Neuronal stem cell (in vitro differentiated cells): Measurements from ENCODE around the gene FLVCR1.

Source experiments
- DNase-seq: peaks from one replicate; pipeline ENCODE4 v3.0.0-alpha.2; 2013; ENCODE audit warnings: low spot score
- H2AFZ ChIP-seq: one replicate; pipeline ENCODE4 v1.6.1; 2013; ENCODE audit warnings: mild to moderate bottlenecking, low read length, inconsistent platforms
- H2AK5ac ChIP-seq: 2 replicates; pipeline ENCODE4 v1.6.1; 2013; ENCODE audit warnings: low read depth, mild to moderate bottlenecking, inconsistent platforms, low read length, moderate library complexity, mixed read lengths
- H2BK120ac ChIP-seq: 2 replicates; pipeline ENCODE4 v1.6.1; 2013; ENCODE audit warnings: low read depth, mild to moderate bottlenecking, inconsistent platforms, low read length, moderate library complexity, mixed read lengths
- H2BK12ac ChIP-seq: one replicate; pipeline ENCODE4 v1.6.1; 2013; ENCODE audit warnings: low read length, inconsistent platforms
- H2BK15ac ChIP-seq: 2 replicates; pipeline ENCODE4 v1.6.1; 2013; ENCODE audit warnings: mild to moderate bottlenecking, low read length, inconsistent platforms, mixed read lengths
- H2BK5ac ChIP-seq: one replicate; pipeline ENCODE4 v1.6.1; 2013; ENCODE audit warnings: inconsistent platforms, mild to moderate bottlenecking, low read length, moderate library complexity
- H3K14ac ChIP-seq: one replicate; pipeline ENCODE4 v1.6.1; 2013; ENCODE audit warnings: low read length, inconsistent platforms
- H3K18ac ChIP-seq: 2 replicates; pipeline ENCODE4 v1.6.1; 2013; ENCODE audit warnings: low read length, inconsistent platforms
- H3K23ac ChIP-seq: 2 replicates; pipeline ENCODE4 v1.6.1; 2013; ENCODE audit warnings: low read depth, mild to moderate bottlenecking, mixed read lengths, low read length, inconsistent platforms; ENCODE audit not compliant: poor library complexity
- H3K27ac ChIP-seq: replicated peaks from 3 replicates; pipeline ENCODE4 v1.5.1; 2013; ENCODE audit warnings: low read length, inconsistent platforms
- H3K27me3 ChIP-seq, 3 experiments: 2 replicates each; pipeline ENCODE4 v1.6.1; 2013; ENCODE audit warnings: low read length in 3 of 3, mild to moderate bottlenecking in 2 of 3, inconsistent platforms in 1 of 3, low read depth in 1 of 3, mixed read lengths in 1 of 3, moderate library complexity in 1 of 3; ENCODE audit not compliant: control insufficient read depth in 3 of 3, insufficient read depth in 3 of 3
- H3K36me3 ChIP-seq, 2 donors: replicated peaks in 1 of 2; 2 replicates each; pipeline ENCODE4 v1.6.1; 2013; ENCODE audit warnings: low read length in 2 of 2; ENCODE audit not compliant: control insufficient read depth in 2 of 2, insufficient read depth in 2 of 2
- H3K4ac ChIP-seq: 2 replicates; pipeline ENCODE4 v1.6.1; 2013; ENCODE audit warnings: inconsistent platforms, mild to moderate bottlenecking, low read length, moderate library complexity
- H3K4me1 ChIP-seq, 2 donors: 1 replicate in 1 of 2; 2 replicates in 1 of 2; pipeline ENCODE4 v1.6.1; 2013; ENCODE audit warnings: low read length in 2 of 2, low read depth in 1 of 2; ENCODE audit not compliant: control insufficient read depth in 2 of 2, insufficient read depth in 1 of 2
- H3K4me2 ChIP-seq: one replicate; pipeline ENCODE4 v1.6.1; 2013; ENCODE audit warnings: mild to moderate bottlenecking, low read length, inconsistent platforms; ENCODE audit not compliant: insufficient read depth, poor library complexity, severe bottlenecking
- H3K4me3 ChIP-seq, 2 donors: 2 replicates each; pipeline ENCODE4 v1.5.1; 2013; ENCODE audit warnings: low read length in 2 of 2, mild to moderate bottlenecking in 2 of 2, inconsistent platforms in 1 of 2, moderate library complexity in 1 of 2
- H3K79me1 ChIP-seq: one replicate; pipeline ENCODE4 v1.6.1; 2013; ENCODE audit warnings: low read depth, mild to moderate bottlenecking, inconsistent platforms, low read length, moderate library complexity
- H3K9ac ChIP-seq: one replicate; pipeline ENCODE4 v1.6.1; 2013; ENCODE audit warnings: mild to moderate bottlenecking, low read depth, low read length, inconsistent platforms; ENCODE audit not compliant: poor library complexity
- H3K9me3 ChIP-seq, 2 donors: replicated peaks in 1 of 2; 2 replicates each; pipeline versions ENCODE3 to v1.6.1; 2013; ENCODE audit warnings: low read length in 2 of 2, mild to moderate bottlenecking in 2 of 2, inconsistent platforms in 1 of 2, low read depth in 1 of 2, mixed read lengths in 1 of 2, moderate library complexity in 1 of 2; ENCODE audit not compliant: control insufficient read depth in 2 of 2, insufficient read depth in 1 of 2
- H4K8ac ChIP-seq: one replicate; pipeline ENCODE4 v1.6.1; 2013; ENCODE audit warnings: low read depth, mild to moderate bottlenecking, inconsistent platforms, low read length, moderate library complexity
- H4K91ac ChIP-seq: one replicate; pipeline ENCODE4 v1.6.1; 2013; ENCODE audit warnings: low read length, low read depth, mild to moderate bottlenecking, inconsistent platforms; ENCODE audit not compliant: poor library complexity
- WGBS, 2 donors: extraction: QIAGEN DNeasy Blood & Tissue Kit; methylation state at CpG; one replicate each; pipeline ENCODE4 v1.1.7; 2013; ENCODE audit warnings: missing lambda C conversion rate in 2 of 2, mixed read lengths in 1 of 2; ENCODE audit not compliant: insufficient read length in 2 of 2, insufficient replicate concordance in 1 of 2; ENCODE audit errors: extremely low coverage in 2 of 2; 5-methylcytosine and 5-hydroxymethylcytosine counted together

The FLVCR1 gene

DNA sequence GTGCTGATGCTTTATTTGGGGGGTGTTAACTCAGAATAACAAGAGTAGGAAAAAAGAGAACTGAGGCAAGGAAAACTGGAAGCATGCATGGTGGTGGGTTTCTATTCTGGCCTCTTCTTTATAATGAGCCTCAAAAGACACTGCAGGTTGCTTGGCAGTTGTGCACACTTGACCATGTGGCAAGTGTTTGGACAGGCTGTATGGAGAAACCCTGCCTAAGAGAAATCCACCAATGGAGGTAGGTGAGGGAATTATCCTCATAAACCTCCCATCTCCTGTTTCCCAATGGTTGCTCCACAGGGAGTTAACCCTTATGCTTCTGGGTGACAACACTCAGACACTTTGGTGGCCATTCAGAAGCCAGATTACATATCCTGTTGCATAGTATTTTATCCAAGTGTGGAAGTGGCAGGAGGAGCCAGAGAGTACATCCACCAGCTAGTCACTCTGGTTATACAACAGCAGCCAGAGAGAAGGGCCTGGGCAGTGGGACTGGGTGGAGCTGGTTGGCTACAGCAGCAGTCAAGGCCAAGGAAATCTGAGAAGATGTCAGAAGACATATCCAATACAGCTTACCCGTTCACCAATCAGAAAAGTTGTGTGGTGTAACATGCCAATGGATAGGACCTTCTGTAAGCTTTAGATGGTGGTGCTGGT is 75.9 kb downstream of the FLVCR1 start:
- no peak overlapping the region for H4K91ac ChIP-seq
- no peak overlapping the region for H3K18ac ChIP-seq
- no peak overlapping the region for H3K27ac ChIP-seq
- no CpG with 5 or more reads among the region's 1 CpG for WGBS, 2 donors
- no peak overlapping the region for H2AK5ac ChIP-seq
- peaks cover 0 to under 1% of the 10 kb centered on the region in 2 donors for H3K4me1 ChIP-seq
- H3K36me3 ChIP-seq = no peaks in the 10 kb centered on the region
- no peak overlapping the region for H3K4me2 ChIP-seq
- H3K9me3 ChIP-seq = peaks cover 0 to under 1% of the 10 kb centered on the region in 2 donors
- no peak overlapping the region for H3K14ac ChIP-seq
- H3K9ac ChIP-seq = no peak overlapping the region
- H2BK12ac ChIP-seq = no peak overlapping the region
- no peak overlapping the region for H3K23ac ChIP-seq
- H2BK120ac ChIP-seq = no peak overlapping the region
- DNase-seq = no peak
- H3K4me3 ChIP-seq = no peak overlapping the region
- no peak overlapping the region for H4K8ac ChIP-seq
- H2BK15ac ChIP-seq = no peak overlapping the region
- H3K27me3 ChIP-seq = no peaks in the 10 kb centered on the region
- no peak overlapping the region for H2AFZ ChIP-seq
- H3K4ac ChIP-seq = no peak overlapping the region
- no peak overlapping the region for H2BK5ac ChIP-seq
- H3K79me1 ChIP-seq = no peaks in the 10 kb centered on the region

DNA sequence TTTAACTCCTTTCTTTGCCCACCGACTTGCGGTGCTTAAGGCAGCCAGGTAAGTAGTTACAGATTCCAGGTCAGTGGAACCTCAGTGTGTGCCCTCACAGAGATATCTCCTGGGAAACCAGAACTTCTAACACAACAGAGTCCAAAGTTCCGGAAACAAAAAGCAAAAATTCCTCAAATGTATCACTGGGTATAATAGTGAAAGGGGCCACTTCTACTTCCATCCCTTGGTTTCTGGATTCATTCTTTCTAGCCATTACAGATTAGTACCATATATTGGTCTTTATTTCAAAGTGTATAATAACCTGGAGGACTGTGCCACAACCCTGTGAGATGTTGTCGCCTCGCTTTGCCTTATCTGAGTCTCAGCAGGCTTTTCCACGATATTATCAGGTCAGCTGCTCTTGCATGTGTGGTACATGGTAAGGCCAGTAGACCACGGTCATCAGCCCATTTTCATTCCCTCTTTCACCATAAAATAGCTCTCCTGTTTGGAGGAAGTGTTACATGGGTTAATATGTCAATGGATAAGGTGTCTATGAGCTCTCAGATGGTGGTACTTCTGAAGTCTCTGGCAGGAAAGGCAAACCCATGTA is 77.4 kb downstream of the FLVCR1 start:
- no peak overlapping the region for H3K9ac ChIP-seq
- H2BK12ac ChIP-seq = no peak overlapping the region
- no peak overlapping the region for H3K18ac ChIP-seq
- H3K27me3 ChIP-seq = no peaks in the 10 kb centered on the region
- no peak overlapping the region for H3K4me2 ChIP-seq
- no peak overlapping the region for H2BK15ac ChIP-seq
- no peaks in the 10 kb centered on the region for H3K4me1 ChIP-seq
- no peak overlapping the region for H4K91ac ChIP-seq
- no peak overlapping the region for H4K8ac ChIP-seq
- H2AK5ac ChIP-seq = no peak overlapping the region
- H2BK120ac ChIP-seq = no peak overlapping the region
- WGBS, 2 donors = no CpG with 5 or more reads among the region's 7 CpGs
- no peak overlapping the region for H3K23ac ChIP-seq
- H2AFZ ChIP-seq = no peak overlapping the region
- H3K4me3 ChIP-seq = no peak overlapping the region
- no peak overlapping the region for H3K4ac ChIP-seq
- H3K14ac ChIP-seq = no peak overlapping the region
- H3K9me3 ChIP-seq = peaks cover 3 to 6% of the 10 kb centered on the region in 2 donors
- no peak overlapping the region for H2BK5ac ChIP-seq
- DNase-seq = no peak
- H3K79me1 ChIP-seq = no peaks in the 10 kb centered on the region
- no peak overlapping the region for H3K27ac ChIP-seq
- H3K36me3 ChIP-seq = no peaks in the 10 kb centered on the region

DNA sequence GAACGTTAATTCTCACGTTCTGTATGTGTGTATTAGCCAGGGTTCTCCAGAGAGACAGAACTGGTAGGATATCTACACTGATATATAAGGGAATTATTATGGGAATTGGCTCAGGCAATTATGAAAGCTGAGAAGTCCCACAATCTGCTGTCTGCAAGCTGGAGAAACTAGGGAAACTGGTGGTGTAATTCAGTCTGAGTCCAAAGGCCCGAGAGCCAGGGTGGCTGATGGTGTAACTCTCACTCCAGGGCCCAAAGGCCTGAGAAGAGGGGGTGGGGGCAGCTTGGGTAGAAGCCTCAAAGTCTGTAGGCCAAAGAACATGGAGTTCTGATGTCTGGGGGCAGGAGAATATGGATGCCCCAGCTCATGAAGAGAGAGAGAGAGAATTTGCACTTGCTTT is 79.0 kb downstream of the FLVCR1 start:
- H3K4ac ChIP-seq = no peak overlapping the region
- H3K4me3 ChIP-seq = no peak overlapping the region
- H3K27me3 ChIP-seq = no peaks in the 10 kb centered on the region
- no peak overlapping the region for H3K14ac ChIP-seq
- H3K4me2 ChIP-seq = no peak overlapping the region
- no CpG with 5 or more reads among the region's 3 CpGs for WGBS, 2 donors
- H3K36me3 ChIP-seq = no peaks in the 10 kb centered on the region
- H2BK15ac ChIP-seq = no peak overlapping the region
- H4K8ac ChIP-seq = no peak overlapping the region
- H3K9me3 ChIP-seq = peaks cover 3 to 6% of the 10 kb centered on the region in 2 donors
- no peaks in the 10 kb centered on the region for H3K79me1 ChIP-seq
- no peak overlapping the region for H2AFZ ChIP-seq
- H3K18ac ChIP-seq = no peak overlapping the region
- no peak overlapping the region for H2AK5ac ChIP-seq
- no peak overlapping the region for H2BK5ac ChIP-seq
- H3K23ac ChIP-seq = no peak overlapping the region
- no peak overlapping the region for H4K91ac ChIP-seq
- H2BK12ac ChIP-seq = no peak overlapping the region
- no peak for DNase-seq
- H3K9ac ChIP-seq = no peak overlapping the region
- no peaks in the 10 kb centered on the region for H3K4me1 ChIP-seq
- H2BK120ac ChIP-seq = no peak overlapping the region
- H3K27ac ChIP-seq = no peak overlapping the region

DNA sequence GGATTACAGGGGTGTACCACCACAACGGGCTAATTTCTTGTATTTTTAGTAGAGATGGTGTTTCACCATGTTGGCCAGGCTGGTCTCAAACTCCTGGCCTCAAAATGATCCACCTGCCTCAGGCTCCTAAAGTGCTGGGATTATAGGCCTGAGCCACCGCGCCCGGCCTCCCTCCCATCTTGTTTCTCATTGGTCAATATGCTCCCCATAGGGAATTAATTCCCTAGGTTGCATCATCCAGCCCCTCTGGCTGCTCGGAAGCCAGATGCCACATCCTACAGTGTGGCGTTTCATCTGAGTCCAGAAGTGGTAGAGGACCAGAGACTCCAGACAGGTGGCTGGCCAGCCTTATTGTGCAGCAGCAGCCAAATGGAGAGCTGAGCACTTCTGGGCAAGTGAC is 80.8 kb downstream of the FLVCR1 start:
- H3K14ac ChIP-seq = no peak overlapping the region
- no peak overlapping the region for H3K9ac ChIP-seq
- H2BK120ac ChIP-seq = no peak overlapping the region
- H2AK5ac ChIP-seq = no peak overlapping the region
- H2BK15ac ChIP-seq = no peak overlapping the region
- H2BK5ac ChIP-seq = no peak overlapping the region
- H3K27me3 ChIP-seq = no peaks in the 10 kb centered on the region
- H2AFZ ChIP-seq = no peak overlapping the region
- H3K79me1 ChIP-seq = no peaks in the 10 kb centered on the region
- H3K18ac ChIP-seq = no peak overlapping the region
- no peaks in the 10 kb centered on the region for H3K4me1 ChIP-seq
- no peak overlapping the region for H2BK12ac ChIP-seq
- no peak overlapping the region for H3K4me3 ChIP-seq
- no peak overlapping the region for H3K23ac ChIP-seq
- no CpG with 5 or more reads among the region's 6 CpGs for WGBS, 2 donors
- no peaks in the 10 kb centered on the region for H3K36me3 ChIP-seq
- no peak overlapping the region for H4K8ac ChIP-seq
- H3K4me2 ChIP-seq = no peak overlapping the region
- H4K91ac ChIP-seq = no peak overlapping the region
- H3K4ac ChIP-seq = no peak overlapping the region
- DNase-seq = no peak
- H3K27ac ChIP-seq = no peak overlapping the region
- H3K9me3 ChIP-seq = peaks cover 3 to 6% of the 10 kb centered on the region in 2 donors
